Vagina (tissue), 2 donors: Measurements from ENCODE around the gene ADCY5.

Source experiments
- POLR2A ChIP-seq, 2 donors: fragments of 450-650 bp; IDR thresholded peaks; one replicate each; pipeline ENCODE4 v1.6.1; 2017; ENCODE audit warnings: antibody characterized with exemption in 2 of 2, mild to moderate bottlenecking in 2 of 2, moderate library complexity in 2 of 2
- POLR2AphosphoS5 ChIP-seq, 2 donors: sonication (generic); formaldehyde crosslinking; IDR thresholded peaks; one replicate each; pipeline ENCODE4 v1.9.0; 2017; ENCODE audit warnings: antibody characterized with exemption in 2 of 2, mild to moderate bottlenecking in 2 of 2, low read depth in 1 of 2; ENCODE audit not compliant: insufficient read depth in 1 of 2
- TF ChIP-seq, protein P1 (sequence below), 3 experiments: fragments of 450-650 bp in 2 of 3; fragments of 200-600 bp in 1 of 3; sonication (generic) in 1 of 3; IDR thresholded peaks; one replicate each; pipeline ENCODE4 v1.5.1; 2017 to 2019; ENCODE audit warnings: antibody characterized with exemption in 3 of 3, mild to moderate bottlenecking in 2 of 3, moderate library complexity in 2 of 3

DNA sequence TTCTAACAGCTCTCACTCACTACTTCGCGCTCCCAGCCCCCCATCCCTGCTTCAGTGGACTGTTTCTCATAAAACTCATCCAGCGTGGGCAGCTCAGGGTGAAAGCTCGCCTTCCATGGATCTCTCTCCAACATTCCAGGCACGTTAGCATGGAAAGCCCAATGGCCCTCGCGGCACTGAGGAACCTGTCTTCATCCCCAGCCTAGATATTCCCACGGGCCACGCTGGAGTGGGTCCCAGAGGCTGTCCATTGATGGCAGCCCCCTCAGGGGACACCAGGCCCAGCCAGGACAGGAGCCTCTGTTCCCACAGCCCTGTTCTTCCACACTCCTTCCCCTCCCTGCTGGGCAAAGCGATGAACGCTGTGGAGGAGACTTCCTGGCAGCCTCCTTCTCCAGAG is 126.0 kb downstream of the ADCY5 start:
- TF ChIP-seq, protein P1, sequence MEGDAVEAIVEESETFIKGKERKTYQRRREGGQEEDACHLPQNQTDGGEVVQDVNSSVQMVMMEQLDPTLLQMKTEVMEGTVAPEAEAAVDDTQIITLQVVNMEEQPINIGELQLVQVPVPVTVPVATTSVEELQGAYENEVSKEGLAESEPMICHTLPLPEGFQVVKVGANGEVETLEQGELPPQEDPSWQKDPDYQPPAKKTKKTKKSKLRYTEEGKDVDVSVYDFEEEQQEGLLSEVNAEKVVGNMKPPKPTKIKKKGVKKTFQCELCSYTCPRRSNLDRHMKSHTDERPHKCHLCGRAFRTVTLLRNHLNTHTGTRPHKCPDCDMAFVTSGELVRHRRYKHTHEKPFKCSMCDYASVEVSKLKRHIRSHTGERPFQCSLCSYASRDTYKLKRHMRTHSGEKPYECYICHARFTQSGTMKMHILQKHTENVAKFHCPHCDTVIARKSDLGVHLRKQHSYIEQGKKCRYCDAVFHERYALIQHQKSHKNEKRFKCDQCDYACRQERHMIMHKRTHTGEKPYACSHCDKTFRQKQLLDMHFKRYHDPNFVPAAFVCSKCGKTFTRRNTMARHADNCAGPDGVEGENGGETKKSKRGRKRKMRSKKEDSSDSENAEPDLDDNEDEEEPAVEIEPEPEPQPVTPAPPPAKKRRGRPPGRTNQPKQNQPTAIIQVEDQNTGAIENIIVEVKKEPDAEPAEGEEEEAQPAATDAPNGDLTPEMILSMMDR (IDR thresholded peaks at IDR 0.05), result no peak
- no peak for TF ChIP-seq POLR2AphosphoS5 (IDR thresholded peaks at IDR 0.05; ENCODE audit: insufficient read depth in 1 of 2, low read depth in 1 of 2)
- TF ChIP-seq POLR2A (IDR thresholded peaks at IDR 0.05), result no peak
